HFF-Myc (cell line): Measurements from ENCODE around the gene CLDN9.

Experiments used
- DNase-seq: peaks from one replicate; pipeline ENCODE4 v3.0.0-alpha.2; 2011; ENCODE audit warnings: low read depth; ENCODE audit errors: extremely low read depth
- H3K4me3 ChIP-seq: replicated peaks from 2 replicates; pipeline ENCODE4 v1.5.1; 2011; ENCODE audit warnings: low read depth, mild to moderate bottlenecking, control low read depth, low read length
- TF ChIP-seq, protein P1 (sequence below): IDR thresholded peaks from 2 replicates; pipeline ENCODE4 v1.5.1; 2012; ENCODE audit warnings: mild to moderate bottlenecking, low read depth, low read length, control low read depth; ENCODE audit errors: missing control alignments

The CLDN9 gene

DNA sequence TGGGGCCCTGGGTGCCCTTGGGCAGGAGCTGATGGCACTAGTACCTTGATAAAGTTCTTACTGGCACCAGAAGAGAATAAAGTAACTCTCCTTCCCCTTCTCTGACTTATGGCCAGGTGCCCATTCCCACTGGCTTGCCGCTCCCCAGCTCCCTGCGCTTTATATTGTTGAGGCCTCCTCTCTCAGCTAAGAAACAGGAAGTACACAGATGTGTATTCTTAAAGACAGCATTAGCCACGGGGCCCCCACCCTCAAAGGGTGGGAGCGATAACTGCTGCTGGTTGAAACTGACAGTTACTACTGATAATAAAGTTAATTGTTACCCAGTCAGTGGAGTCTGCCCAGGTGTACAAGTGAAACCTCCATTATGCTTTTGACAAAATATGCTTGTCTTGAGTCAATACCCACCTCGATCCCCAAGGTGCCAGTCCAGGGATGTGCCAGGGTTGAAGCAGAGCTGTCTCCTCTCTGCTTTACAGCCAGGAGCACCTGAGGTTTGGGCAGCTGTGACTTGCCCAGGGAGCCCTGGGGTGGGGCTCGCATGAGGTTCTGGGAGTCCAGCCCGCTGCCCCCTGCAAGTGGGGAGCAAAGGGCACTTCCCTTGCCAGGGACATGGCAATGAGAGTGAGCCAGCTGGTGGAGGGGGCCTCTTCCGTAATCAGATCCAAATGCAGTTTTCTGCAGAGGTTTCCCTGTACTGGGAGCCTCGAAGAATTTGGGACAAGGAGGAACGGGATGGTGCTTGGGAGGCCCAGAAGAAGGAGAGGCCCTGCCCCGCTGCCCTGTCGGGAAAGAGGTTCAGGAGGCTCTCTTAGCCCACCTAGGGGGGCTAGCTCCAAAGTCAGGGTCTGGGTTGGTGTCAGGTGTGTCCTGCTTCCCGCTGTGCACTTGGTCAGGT, 5.4 kb upstream of the CLDN9 start:
- TF ChIP-seq, protein P1, sequence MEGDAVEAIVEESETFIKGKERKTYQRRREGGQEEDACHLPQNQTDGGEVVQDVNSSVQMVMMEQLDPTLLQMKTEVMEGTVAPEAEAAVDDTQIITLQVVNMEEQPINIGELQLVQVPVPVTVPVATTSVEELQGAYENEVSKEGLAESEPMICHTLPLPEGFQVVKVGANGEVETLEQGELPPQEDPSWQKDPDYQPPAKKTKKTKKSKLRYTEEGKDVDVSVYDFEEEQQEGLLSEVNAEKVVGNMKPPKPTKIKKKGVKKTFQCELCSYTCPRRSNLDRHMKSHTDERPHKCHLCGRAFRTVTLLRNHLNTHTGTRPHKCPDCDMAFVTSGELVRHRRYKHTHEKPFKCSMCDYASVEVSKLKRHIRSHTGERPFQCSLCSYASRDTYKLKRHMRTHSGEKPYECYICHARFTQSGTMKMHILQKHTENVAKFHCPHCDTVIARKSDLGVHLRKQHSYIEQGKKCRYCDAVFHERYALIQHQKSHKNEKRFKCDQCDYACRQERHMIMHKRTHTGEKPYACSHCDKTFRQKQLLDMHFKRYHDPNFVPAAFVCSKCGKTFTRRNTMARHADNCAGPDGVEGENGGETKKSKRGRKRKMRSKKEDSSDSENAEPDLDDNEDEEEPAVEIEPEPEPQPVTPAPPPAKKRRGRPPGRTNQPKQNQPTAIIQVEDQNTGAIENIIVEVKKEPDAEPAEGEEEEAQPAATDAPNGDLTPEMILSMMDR = no peak
- no peak for DNase-seq
- H3K4me3 ChIP-seq = no peak overlapping the region

DNA sequence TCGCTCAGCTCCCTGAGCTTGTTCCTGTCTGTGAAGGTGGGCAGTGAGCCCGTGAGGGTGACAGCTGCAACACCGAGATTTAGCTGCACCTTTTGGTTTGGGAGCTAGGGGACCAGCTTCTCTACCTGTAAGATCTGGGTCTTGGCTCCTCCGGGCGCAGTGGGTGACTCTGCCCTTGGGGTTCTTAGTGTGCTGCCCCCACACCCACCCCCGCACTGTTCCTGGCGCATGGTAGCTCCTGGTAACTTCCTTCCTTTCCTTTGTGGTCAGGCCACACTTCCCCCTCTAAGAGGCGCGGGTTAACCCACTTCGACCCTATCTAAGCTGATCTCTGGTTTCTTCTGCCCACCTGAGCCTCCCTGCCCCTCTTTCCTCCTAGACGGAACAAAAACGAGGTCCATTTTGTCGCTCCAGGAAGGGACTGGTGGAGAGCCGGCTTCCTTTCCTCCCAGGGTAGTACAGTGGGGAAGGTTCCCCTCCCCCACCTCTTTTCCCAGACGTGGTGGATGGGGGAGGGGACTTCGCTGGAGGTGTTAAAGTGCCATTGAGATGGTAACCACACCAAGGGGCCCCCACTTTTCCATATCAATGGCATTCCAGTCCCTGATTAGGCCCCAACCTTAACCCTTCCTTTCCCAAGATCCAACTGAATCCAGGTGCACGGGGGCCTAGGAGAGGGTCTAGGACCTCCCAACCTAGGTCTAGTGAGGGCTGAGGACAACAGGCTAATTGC, 4.6 kb upstream of the CLDN9 start:
- no peak overlapping the region for H3K4me3 ChIP-seq
- DNase-seq = no peak

DNA sequence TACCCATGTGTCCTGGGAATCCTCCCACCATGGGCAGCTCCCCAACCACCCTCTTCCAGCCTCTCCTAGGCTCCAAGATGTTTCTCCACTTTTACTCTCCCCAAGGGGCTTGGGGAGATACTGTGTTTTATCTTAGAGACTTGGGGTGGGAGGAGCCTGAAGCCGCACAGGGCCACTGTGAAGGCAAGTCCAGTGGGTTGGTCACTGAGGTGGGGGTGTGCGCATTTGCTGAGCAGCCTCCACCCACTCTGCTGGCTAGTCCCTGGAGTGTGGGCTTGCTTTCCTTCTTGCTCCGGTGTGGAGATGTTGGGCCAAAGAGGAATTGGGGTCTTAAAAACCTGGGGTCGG, 4.1 kb upstream of the CLDN9 start:
- no peak overlapping the region for H3K4me3 ChIP-seq
- TF ChIP-seq, protein P1 = no peak
- no peak for DNase-seq

More for the DNA sequence above, 4.6 kb upstream of the CLDN9 start:
- TF ChIP-seq, protein P1 = no peak

DNA sequence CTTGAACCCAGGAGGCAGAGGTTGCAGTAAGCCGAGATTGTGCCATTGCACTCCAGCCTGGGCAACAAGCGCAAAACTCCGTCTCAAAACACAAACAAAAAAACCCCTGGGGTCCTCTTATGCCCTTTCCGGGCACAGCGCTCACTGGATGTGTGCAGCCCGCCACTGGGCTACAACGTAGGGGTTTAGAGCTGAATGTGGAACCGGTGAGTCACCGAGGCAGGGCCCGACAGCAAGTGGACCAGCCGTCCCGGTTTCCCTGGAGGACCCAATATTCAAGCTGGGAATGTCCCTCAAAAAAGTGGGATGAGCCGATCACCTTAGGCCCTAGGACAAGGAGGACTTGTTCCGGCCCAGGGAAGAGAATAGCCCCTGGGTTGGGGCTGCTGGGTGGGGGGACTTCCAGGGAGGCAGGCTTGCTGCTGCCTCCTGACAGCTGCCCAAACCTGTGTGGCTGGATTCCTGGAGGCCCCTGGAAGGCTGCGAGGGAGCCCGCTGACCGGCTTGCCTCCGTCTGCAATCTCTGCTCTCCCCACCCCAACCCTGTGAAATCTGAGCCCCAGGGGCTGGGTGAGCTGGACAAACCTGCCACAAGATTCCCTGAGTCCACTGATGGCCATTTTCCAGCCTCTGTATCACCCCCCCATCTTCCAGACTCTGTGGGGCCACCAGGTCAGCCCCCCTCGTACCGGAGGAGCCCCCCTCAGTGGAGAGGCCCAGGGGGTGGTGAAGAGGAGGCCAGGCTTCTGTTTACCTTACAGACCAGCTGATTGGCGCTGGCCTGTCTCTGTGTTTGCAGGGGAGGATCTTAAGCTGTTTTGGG, 2.9 kb upstream of the CLDN9 start:
- DNase-seq = no peak
- TF ChIP-seq, protein P1 = no peak
- H3K4me3 ChIP-seq = no peak overlapping the region

DNA sequence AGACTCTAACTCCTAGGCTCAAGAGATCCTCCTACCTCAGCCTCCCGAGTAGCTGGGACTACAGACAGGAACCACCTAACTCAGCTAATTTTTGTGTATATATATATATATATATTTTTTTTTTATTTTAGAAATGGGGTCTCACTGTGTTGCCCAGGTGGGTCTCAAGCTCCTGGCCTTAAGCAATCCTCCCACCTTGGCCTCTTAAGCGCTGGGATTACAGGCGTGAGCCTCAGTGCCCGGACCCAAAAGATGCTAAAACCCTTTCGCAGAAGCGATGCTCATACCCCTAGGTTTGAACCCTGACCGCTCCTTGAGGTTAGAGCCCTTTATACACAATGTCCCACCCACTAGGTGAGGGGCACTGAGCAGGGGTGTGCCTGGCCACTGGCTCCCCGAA, 2.2 kb upstream of the CLDN9 start:
- TF ChIP-seq, protein P1 = no peak

DNA sequence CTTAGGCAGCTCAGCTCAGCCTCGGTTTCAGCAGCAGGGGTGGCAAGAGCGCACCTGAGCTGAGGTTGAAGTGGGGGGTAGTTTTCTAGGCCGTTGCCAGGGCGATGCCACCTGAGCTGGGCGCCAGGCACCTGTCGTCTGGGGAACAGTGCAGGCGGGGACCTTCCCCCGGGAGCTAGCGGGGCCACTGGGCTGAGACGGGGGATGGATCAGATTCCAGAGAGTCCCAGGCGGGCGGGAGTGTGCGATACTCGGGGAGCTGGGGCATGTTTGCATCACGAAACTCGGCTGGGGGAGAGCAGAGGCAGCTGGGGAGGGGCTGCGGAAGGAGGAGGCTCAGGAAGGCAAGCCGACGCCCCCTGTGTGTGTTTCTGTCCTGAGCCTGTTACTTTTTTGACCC, 477 bp upstream of the CLDN9 start:
- no peak for DNase-seq
- TF ChIP-seq, protein P1 = no peak
- no peak overlapping the region for H3K4me3 ChIP-seq

More for the DNA sequence above, 2.2 kb upstream of the CLDN9 start:
- no peak for DNase-seq
- H3K4me3 ChIP-seq = no peak overlapping the region
